Ishikawa (cell line): ENCODE measurements around the gene SYT15.
A peak's percentile ranks its signal among the peaks of the same experiment; 100 is the strongest.

ENCODE experiments used
- CEBPB ChIP-seq: IDR thresholded peaks from 2 replicates; pipeline ENCODE4 v1.6.1; 2012
- CREB1 ChIP-seq: IDR thresholded peaks from 2 replicates; pipeline ENCODE4 v1.6.1; 2012; ENCODE audit warnings: low read depth
- EGR1 ChIP-seq: IDR thresholded peaks from 2 replicates; pipeline ENCODE4 v1.6.1; 2012
- EP300 ChIP-seq: IDR thresholded peaks from 2 replicates; pipeline ENCODE4 v1.6.1; 2012; ENCODE audit warnings: borderline replicate concordance
- FOXM1 ChIP-seq: IDR thresholded peaks from 2 replicates; pipeline ENCODE4 v1.6.1; 2012; ENCODE audit warnings: low read depth, borderline replicate concordance
- NFIC ChIP-seq: IDR thresholded peaks from 2 replicates; pipeline ENCODE4 v1.6.1; 2012
- RAD21 ChIP-seq: IDR thresholded peaks from 2 replicates; pipeline ENCODE4 v1.6.1; 2012; ENCODE audit warnings: low read depth
- REST ChIP-seq: IDR thresholded peaks from 2 replicates; pipeline ENCODE4 v1.6.1; 2012; ENCODE audit warnings: low read depth, mild to moderate bottlenecking
- TAF1 ChIP-seq: IDR thresholded peaks from 2 replicates; pipeline ENCODE4 v1.6.1; 2012; ENCODE audit warnings: low read depth, mild to moderate bottlenecking
- TCF12 ChIP-seq: IDR thresholded peaks from 2 replicates; pipeline ENCODE4 v1.6.1; 2012; ENCODE audit warnings: low read depth
- TEAD4 ChIP-seq: IDR thresholded peaks from 2 replicates; pipeline ENCODE4 v1.6.1; 2012
- YY1 ChIP-seq: IDR thresholded peaks from 2 replicates; pipeline ENCODE4 v1.6.1; 2012; ENCODE audit warnings: low read depth
- ZBTB7A ChIP-seq: IDR thresholded peaks from 2 replicates; pipeline ENCODE4 v1.6.1; 2012; ENCODE audit warnings: low read depth
- TF ChIP-seq, protein P1 (sequence below): IDR thresholded peaks from 2 replicates; pipeline ENCODE4 v1.6.1; 2012
- TF ChIP-seq, protein P2 (sequence below): IDR thresholded peaks from 2 replicates; pipeline ENCODE4 v1.6.1; 2012

Gene SYT15

GRCh38 chr10:46559231-46559671, 19.7 kb upstream of the SYT15 start:
- no peak for TF ChIP-seq TCF12
- no peak for TF ChIP-seq TEAD4
- TF ChIP-seq EGR1 = no peak
- TF ChIP-seq CEBPB = no peak
- TF ChIP-seq FOXM1 = no peak
- no peak for TF ChIP-seq EP300
- TF ChIP-seq ZBTB7A = no peak
- TF ChIP-seq, protein P1, sequence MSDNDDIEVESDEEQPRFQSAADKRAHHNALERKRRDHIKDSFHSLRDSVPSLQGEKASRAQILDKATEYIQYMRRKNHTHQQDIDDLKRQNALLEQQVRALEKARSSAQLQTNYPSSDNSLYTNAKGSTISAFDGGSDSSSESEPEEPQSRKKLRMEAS = no peak
- TF ChIP-seq TAF1 = no peak
- TF ChIP-seq YY1 = no peak
- TF ChIP-seq CREB1 = no peak
- no peak for TF ChIP-seq REST
- TF ChIP-seq NFIC = no peak
- no peak for TF ChIP-seq RAD21
- TF ChIP-seq, protein P2, sequence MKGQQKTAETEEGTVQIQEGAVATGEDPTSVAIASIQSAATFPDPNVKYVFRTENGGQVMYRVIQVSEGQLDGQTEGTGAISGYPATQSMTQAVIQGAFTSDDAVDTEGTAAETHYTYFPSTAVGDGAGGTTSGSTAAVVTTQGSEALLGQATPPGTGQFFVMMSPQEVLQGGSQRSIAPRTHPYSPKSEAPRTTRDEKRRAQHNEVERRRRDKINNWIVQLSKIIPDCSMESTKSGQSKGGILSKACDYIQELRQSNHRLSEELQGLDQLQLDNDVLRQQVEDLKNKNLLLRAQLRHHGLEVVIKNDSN = no peak

GRCh38 chr10:46560381-46560780, 18.5 kb upstream of the SYT15 start:
- TF ChIP-seq, protein P1 = no peak
- TF ChIP-seq YY1 (no peak), REST (no peak), CEBPB (no peak), NFIC (no peak), EP300 (no peak), CREB1 (no peak), TEAD4 (no peak), TCF12 (no peak), TAF1 (no peak), EGR1 (no peak), FOXM1 (no peak), ZBTB7A (no peak)
- TF ChIP-seq, protein P2 = no peak

DNA sequence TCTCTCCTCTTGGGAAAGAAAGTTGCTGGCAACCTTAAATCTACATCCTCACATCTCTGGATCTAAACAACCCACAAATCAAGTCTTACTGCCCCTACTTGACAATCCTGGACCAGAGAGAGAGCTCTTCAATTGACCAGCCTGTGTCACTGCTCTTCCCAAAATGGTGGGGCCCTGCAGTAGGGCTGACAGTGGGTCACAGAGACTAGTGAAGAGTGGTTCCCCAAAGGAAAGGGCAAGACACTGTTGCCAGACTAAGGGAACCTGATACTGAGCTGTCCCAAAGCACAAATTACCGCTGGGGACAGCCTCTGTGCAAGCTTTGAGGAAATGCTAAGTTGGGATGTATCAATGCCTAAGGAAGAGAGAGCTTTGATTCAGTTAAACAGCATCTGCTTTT, 18.0 kb upstream of the SYT15 start:
- TF ChIP-seq TCF12 (no peak), TAF1 (no peak), EP300 (no peak), EGR1 (no peak), YY1 (no peak), CEBPB (no peak), NFIC (no peak)
- TF ChIP-seq, protein P1 = no peak

- peak; percentile 79 for TF ChIP-seq RAD21
Observed at GRCh38 chr10:46565591-46566332, 13.2 kb upstream of the SYT15 start.
